ENCODE results near the gene HYLS1. TPM values are rescaled to one million over a fixed set of nuclear protein-coding genes. Genes with fewer than 3 reads are reported as not detected.
A peak's percentile ranks its signal among the peaks of the same experiment; 100 is the strongest.

The HYLS1 gene, protein sequence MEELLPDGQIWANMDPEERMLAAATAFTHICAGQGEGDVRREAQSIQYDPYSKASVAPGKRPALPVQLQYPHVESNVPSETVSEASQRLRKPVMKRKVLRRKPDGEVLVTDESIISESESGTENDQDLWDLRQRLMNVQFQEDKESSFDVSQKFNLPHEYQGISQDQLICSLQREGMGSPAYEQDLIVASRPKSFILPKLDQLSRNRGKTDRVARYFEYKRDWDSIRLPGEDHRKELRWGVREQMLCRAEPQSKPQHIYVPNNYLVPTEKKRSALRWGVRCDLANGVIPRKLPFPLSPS
- total RNA-seq (2021) (12.2 and 16.7 TPM in 2 replicates), Bru-seq, nascent RNA (percentile 87 among the genes with signal in this experiment), BruChase-seq, experiment 1, labeled RNA remaining after a 2-hour chase (percentile 71 among the genes with signal in this experiment), BruChase-seq, experiment 2, labeled RNA remaining after a 6-hour chase (percentile 50 among the genes with signal in this experiment)
- long read RNA-seq, transcript HYLS1-202 (3 exons, 2,061 nt) = major isoform, 26 of 60 reads
- long read RNA-seq, partial matches to known transcripts = 4 of 60 reads
- long read RNA-seq, other reads (novel, unspliced or antisense) = 30 of 60 reads

GRCh38 chr11:125887373-125888324 lies at the start of gene HYLS1:
TSS of gene HYLS1 (plus strand) at chr11:125887668. CDS start at chr11:125899369, 11,701 bp downstream.
- Histone ChIP-seq H3K9me2 (ENCODE audit: insufficient read depth) (no peaks in the 10 kb centered on the region), H4K20me1 (ENCODE audit: insufficient read depth) (no peaks in the 10 kb centered on the region), H2AFZ (peak within 1 kb of the TSS; percentile 93), H3K9me3 (ENCODE audit: insufficient read depth, low read depth) (no peaks in the 10 kb centered on the region), H3K36me3 (ENCODE audit: low read depth) (no peaks in the 10 kb centered on the region), H3K4me1 (replicated peaks; ENCODE audit: insufficient read depth) (peaks cover 22% of the 10 kb centered on the region), H3K4me2 (peak within 1 kb of the TSS; percentile 74), H3K79me2 (ENCODE audit: low read depth) (peaks cover 34% of the 10 kb centered on the region), H3K27ac (peak within 1 kb of the TSS; percentile 35; the same call in 1 of the 2 replicates), H3F3A (ENCODE audit: insufficient read depth, low read depth) (peaks cover 17% of the 10 kb centered on the region), H3K27me3 (ENCODE audit: insufficient read depth, low read depth) (no peaks in the 10 kb centered on the region), H3K4me3 (peak within 1 kb of the TSS; percentile 67)
- ChIA-PET CTCF (interaction anchor here (0.6 to 1.0 kb wide), 5 partner anchors 23 to 544 kb away, joined by 3 to 8 read pairs (median 4); no protein-coding TSS in a partner anchor), POLR2A (ENCODE audit: unreplicated experiment) (interaction anchor here (0.5 to 1.0 kb wide), 9 partner anchors 39 to 1117 kb away, joined by 3 to 21 read pairs (median 6); partner anchors contain the start of gene STT3A)
- peak; percentile 90 to 94 for DNase-seq
- no TSS peak for BruUV-seq (replicated peaks)
- intact Hi-C loops (cut with micrococcal nuclease; ENCODE audit: unreplicated experiment) = loop anchor here (2.0 to 5.0 kb wide), 2 partner anchors 260 to 295 kb away; partner anchors contain the start of genes CHEK1 and STT3A
- TF ChIP-seq EZH2 (IDR thresholded peaks at IDR 0.05; ENCODE audit: low read depth) = no peak
- TF ChIP-seq, protein P1, sequence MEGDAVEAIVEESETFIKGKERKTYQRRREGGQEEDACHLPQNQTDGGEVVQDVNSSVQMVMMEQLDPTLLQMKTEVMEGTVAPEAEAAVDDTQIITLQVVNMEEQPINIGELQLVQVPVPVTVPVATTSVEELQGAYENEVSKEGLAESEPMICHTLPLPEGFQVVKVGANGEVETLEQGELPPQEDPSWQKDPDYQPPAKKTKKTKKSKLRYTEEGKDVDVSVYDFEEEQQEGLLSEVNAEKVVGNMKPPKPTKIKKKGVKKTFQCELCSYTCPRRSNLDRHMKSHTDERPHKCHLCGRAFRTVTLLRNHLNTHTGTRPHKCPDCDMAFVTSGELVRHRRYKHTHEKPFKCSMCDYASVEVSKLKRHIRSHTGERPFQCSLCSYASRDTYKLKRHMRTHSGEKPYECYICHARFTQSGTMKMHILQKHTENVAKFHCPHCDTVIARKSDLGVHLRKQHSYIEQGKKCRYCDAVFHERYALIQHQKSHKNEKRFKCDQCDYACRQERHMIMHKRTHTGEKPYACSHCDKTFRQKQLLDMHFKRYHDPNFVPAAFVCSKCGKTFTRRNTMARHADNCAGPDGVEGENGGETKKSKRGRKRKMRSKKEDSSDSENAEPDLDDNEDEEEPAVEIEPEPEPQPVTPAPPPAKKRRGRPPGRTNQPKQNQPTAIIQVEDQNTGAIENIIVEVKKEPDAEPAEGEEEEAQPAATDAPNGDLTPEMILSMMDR (conservative IDR thresholded peaks at IDR 0.05) = no peak

DNA sequence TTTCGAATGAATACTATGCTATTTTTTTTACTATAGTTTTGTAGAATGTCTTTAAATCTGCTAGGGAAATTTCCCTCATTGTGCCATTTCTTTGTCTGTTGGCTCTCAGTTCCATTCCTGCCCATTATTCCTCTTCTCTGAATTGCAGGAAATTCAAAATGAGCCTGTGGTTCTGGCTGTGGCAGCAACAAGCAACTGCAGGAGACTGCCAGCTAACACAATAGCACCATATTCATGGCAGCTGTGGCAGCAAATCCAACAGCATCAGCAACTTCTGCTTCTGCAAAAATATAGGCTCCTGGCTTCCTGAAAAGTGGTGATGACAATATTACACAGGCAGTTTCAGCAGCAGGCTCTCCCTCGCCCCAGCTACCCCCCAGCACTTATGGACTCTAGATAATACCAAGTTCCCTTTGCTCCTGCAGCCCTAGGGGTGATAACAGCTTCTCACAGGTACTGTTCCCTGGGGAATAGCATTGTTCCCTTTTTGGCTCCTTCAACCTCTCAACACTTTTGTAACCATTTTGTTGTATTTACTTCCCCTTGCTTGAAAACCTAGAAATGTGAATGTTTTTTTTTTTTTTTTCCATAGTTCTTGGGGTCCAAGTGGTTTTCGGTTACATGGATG lies 45.0 kb upstream of the HYLS1 start:
- Histone ChIP-seq H3K4me1 (replicated peaks; ENCODE audit: insufficient read depth) (no peaks in the 10 kb centered on the region), H3F3A (ENCODE audit: insufficient read depth, low read depth) (no peaks in the 10 kb centered on the region), H3K9me3 (ENCODE audit: insufficient read depth, low read depth) (peaks cover 5% of the 10 kb centered on the region; the same call in 1 of the 2 replicates), H3K79me2 (ENCODE audit: low read depth) (no peaks in the 10 kb centered on the region), H3K4me3 (no peak overlapping the region), H3K36me3 (ENCODE audit: low read depth) (no peaks in the 10 kb centered on the region), H2AFZ (no peak overlapping the region), H4K20me1 (ENCODE audit: insufficient read depth) (no peaks in the 10 kb centered on the region), H3K27ac (no peak overlapping the region), H3K4me2 (no peak overlapping the region), H3K27me3 (ENCODE audit: insufficient read depth, low read depth) (0 out of 2 replicates have a peak, but pooled peaks cover 5% of the 10 kb centered on the region), H3K9me2 (ENCODE audit: insufficient read depth) (no peaks in the 10 kb centered on the region)
- DNase-seq = no peak
- no peak for TF ChIP-seq EZH2 (IDR thresholded peaks at IDR 0.05; ENCODE audit: low read depth)
- TF ChIP-seq, protein P1 (conservative IDR thresholded peaks at IDR 0.05) = no peak
- intact Hi-C loops (cut with micrococcal nuclease; ENCODE audit: unreplicated experiment) = no loop called here
- ChIA-PET POLR2A (ENCODE audit: unreplicated experiment) (no interaction called here), CTCF (no interaction called here)
- no TSS peak for BruUV-seq (replicated peaks)
